Measurements from ENCODE around the gene CDK5. TPM values are rescaled to one million over a fixed set of nuclear protein-coding genes. Genes with fewer than 3 reads are reported as not detected.

The CDK5 gene
- total RNA-seq, 1 experiment from 2014 or later = 19.8 TPM

DNA sequence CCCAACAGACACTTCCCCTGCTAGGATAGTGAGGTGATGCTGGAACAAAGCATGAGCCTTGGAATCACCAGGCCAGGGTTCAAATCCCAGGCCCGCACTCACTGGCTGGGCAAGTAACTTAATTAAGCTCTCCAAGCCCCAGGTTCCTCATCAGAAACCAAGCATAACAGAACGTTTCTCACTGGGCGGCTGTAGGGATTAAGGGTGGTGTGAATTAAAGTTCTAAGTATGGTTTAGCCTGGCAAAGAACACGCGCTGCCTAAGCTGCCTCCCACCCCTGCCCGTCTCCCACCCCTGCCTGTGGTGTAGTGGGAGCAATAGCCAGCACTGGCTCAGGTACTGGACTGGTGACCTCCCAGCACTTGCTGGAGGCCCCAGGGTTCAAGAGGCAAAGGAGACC is 7.3 kb upstream of the CDK5 start:
- TF ChIP-seq, protein P1, sequence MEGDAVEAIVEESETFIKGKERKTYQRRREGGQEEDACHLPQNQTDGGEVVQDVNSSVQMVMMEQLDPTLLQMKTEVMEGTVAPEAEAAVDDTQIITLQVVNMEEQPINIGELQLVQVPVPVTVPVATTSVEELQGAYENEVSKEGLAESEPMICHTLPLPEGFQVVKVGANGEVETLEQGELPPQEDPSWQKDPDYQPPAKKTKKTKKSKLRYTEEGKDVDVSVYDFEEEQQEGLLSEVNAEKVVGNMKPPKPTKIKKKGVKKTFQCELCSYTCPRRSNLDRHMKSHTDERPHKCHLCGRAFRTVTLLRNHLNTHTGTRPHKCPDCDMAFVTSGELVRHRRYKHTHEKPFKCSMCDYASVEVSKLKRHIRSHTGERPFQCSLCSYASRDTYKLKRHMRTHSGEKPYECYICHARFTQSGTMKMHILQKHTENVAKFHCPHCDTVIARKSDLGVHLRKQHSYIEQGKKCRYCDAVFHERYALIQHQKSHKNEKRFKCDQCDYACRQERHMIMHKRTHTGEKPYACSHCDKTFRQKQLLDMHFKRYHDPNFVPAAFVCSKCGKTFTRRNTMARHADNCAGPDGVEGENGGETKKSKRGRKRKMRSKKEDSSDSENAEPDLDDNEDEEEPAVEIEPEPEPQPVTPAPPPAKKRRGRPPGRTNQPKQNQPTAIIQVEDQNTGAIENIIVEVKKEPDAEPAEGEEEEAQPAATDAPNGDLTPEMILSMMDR (IDR thresholded peaks at IDR 0.05 in 2 of 3, conservative IDR thresholded peaks at IDR 0.05 in 1 of 3; ENCODE audit: borderline replicate concordance in 1 of 3, insufficient read depth in 1 of 3, low read depth in 2 of 3, low read length in 2 of 3) = no peak
- TF ChIP-seq, protein P2, sequence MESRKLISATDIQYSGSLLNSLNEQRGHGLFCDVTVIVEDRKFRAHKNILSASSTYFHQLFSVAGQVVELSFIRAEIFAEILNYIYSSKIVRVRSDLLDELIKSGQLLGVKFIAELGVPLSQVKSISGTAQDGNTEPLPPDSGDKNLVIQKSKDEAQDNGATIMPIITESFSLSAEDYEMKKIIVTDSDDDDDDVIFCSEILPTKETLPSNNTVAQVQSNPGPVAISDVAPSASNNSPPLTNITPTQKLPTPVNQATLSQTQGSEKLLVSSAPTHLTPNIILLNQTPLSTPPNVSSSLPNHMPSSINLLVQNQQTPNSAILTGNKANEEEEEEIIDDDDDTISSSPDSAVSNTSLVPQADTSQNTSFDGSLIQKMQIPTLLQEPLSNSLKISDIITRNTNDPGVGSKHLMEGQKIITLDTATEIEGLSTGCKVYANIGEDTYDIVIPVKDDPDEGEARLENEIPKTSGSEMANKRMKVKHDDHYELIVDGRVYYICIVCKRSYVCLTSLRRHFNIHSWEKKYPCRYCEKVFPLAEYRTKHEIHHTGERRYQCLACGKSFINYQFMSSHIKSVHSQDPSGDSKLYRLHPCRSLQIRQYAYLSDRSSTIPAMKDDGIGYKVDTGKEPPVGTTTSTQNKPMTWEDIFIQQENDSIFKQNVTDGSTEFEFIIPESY (IDR thresholded peaks at IDR 0.05; ENCODE audit: extremely low read depth, insufficient replicate concordance, low read length) = no peak
- TF ChIP-seq SIN3A (IDR thresholded peaks at IDR 0.05; ENCODE audit: low read depth) = no peak
- no peak for TF ChIP-seq FOSL1 (IDR thresholded peaks at IDR 0.05; ENCODE audit: low read depth)
- no peak for TF ChIP-seq SP1 (IDR thresholded peaks at IDR 0.05; ENCODE audit: low read depth)
- TF ChIP-seq RAD21 (IDR thresholded peaks at IDR 0.05; ENCODE audit: low read depth) = no peak
- TF ChIP-seq, protein P3, sequence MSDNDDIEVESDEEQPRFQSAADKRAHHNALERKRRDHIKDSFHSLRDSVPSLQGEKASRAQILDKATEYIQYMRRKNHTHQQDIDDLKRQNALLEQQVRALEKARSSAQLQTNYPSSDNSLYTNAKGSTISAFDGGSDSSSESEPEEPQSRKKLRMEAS (IDR thresholded peaks at IDR 0.05) = no peak
- TF ChIP-seq ZNF274 (IDR thresholded peaks at IDR 0.05; ENCODE audit: low read depth, low read length) = no peak
- no peak for TF ChIP-seq EZH2 (IDR thresholded peaks at IDR 0.05)
- TF ChIP-seq CEBPB (IDR thresholded peaks at IDR 0.05; ENCODE audit: low read depth) = no peak
- no peak for TF ChIP-seq ELF1 (IDR thresholded peaks at IDR 0.05; ENCODE audit: borderline replicate concordance, low read depth)
- TF ChIP-seq EZH2phosphoT487 (IDR thresholded peaks at IDR 0.05; ENCODE audit: borderline replicate concordance) = no peak
- TF ChIP-seq SRF (IDR thresholded peaks at IDR 0.05; ENCODE audit: low read depth) = no peak
- TF ChIP-seq POLR2AphosphoS5 (IDR thresholded peaks at IDR 0.05; ENCODE audit: low read depth, low read length) = no peak
- no peak for TF ChIP-seq POLR2A (IDR thresholded peaks at IDR 0.05; ENCODE audit: borderline replicate concordance, extremely low read depth, insufficient read depth, insufficient read length)
- no peak for TF ChIP-seq EGR1 (IDR thresholded peaks at IDR 0.05; ENCODE audit: low read depth)
- TF ChIP-seq ZFX (IDR thresholded peaks at IDR 0.05) = no peak
- TF ChIP-seq YY1 (IDR thresholded peaks at IDR 0.05; ENCODE audit: extremely low read depth, insufficient replicate concordance, low read depth, low read length) = no peak
- TF ChIP-seq, protein P4, sequence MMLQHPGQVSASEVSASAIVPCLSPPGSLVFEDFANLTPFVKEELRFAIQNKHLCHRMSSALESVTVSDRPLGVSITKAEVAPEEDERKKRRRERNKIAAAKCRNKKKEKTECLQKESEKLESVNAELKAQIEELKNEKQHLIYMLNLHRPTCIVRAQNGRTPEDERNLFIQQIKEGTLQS (IDR thresholded peaks at IDR 0.05) = no peak
- DNase-seq (ENCODE audit: low read depth, low spot score) (no peak), ATAC-seq (no peak)
- Histone ChIP-seq H3K4me1 (ENCODE audit: control insufficient read depth in 1 of 2, insufficient read depth in 2 of 2, low read length in 2 of 2) (peaks cover 15 to 32% of the 10 kb centered on the region in 2 experiments), H2AFZ (ENCODE audit: low read depth, low read length, poor library complexity, severe bottlenecking) (no peak overlapping the region), H3K27me3 (ENCODE audit: insufficient read depth, low read length) (no peaks in the 10 kb centered on the region), H3K36me3 (ENCODE audit: control insufficient read depth in 1 of 2, insufficient read depth in 2 of 2, low read length in 2 of 2) (peaks cover 33 to 40% of the 10 kb centered on the region in 2 experiments), H3K27ac (ENCODE audit: low read depth, low read length) (no peak overlapping the region), H3K9ac (ENCODE audit: low read length) (no peak overlapping the region), H4K20me1 (ENCODE audit: insufficient read depth) (no peaks in the 10 kb centered on the region), H3K79me2 (ENCODE audit: insufficient read depth, low read length) (peaks cover 75% of the 10 kb centered on the region), H3K4me3 (replicated peaks in 1 of 2; ENCODE audit: low read depth in 1 of 2, low read length in 2 of 2) (no peak overlapping the region), H3K4me2 (ENCODE audit: low read length) (no peak overlapping the region), H3K9me3 (ENCODE audit: control insufficient read depth in 1 of 2, insufficient read depth in 1 of 2, low read depth in 1 of 2, low read length in 2 of 2) (no peaks in the 10 kb centered on the region), H3K9me2 (ENCODE audit: insufficient read depth) (no peaks in the 10 kb centered on the region)
- RAD21 ChIA-PET (ENCODE audit: low non-redundant PET in 1 of 2, low total read pairs in 2 of 2, uncharacterized antibody in 2 of 2, unreplicated experiment in 2 of 2) = no interaction called here
- BruUV-seq (replicated peaks) = no TSS peak
- POLR2A ChIA-PET = no interaction called here
- intact Hi-C loops (cut with micrococcal nuclease) = no loop called here
- CTCF ChIA-PET = no interaction called here

Data from HCT116 (cell line).